GM12878 (cell line): ENCODE measurements around the gene C1QTNF9.

ENCODE experiments used
- CEBPB ChIP-seq, 2 experiments: fragments of 150-350 bp in 1 of 2; IDR thresholded peaks; 2 replicates each; pipeline ENCODE4 v1.6.1; 2012 to 2014; ENCODE audit warnings: low read depth in 2 of 2, low read length in 2 of 2, borderline replicate concordance in 1 of 2, inconsistent platforms in 1 of 2
- EP300 ChIP-seq, 2 experiments: fragments of 150-350 bp in 1 of 2; IDR thresholded peaks; 2 replicates each; pipeline ENCODE4 v1.6.1; 2011 to 2012; ENCODE audit warnings: low read depth in 2 of 2, low read length in 2 of 2, borderline replicate concordance in 1 of 2, improper control_type of control experiment in 1 of 2, inconsistent platforms in 1 of 2; ENCODE audit not compliant: control insufficient read depth in 1 of 2
- IRF4 ChIP-seq: IDR thresholded peaks from 2 replicates; pipeline ENCODE4 v1.6.1; 2011; ENCODE audit warnings: low read depth, low read length
- MEF2A ChIP-seq: IDR thresholded peaks from 2 replicates; pipeline ENCODE4 v1.6.1; 2011; ENCODE audit warnings: low read depth, mild to moderate bottlenecking, low read length, moderate library complexity; ENCODE audit not compliant: insufficient read depth
- MXI1 ChIP-seq: fragments of 150-350 bp; IDR thresholded peaks from 2 replicates; pipeline ENCODE4 v1.6.1; 2011; ENCODE audit warnings: low read depth, mild to moderate bottlenecking, inconsistent platforms, low read length, improper control_type of control experiment
- NFIC ChIP-seq: IDR thresholded peaks from 2 replicates; pipeline ENCODE4 v1.6.1; 2012; ENCODE audit warnings: low read depth, mild to moderate bottlenecking, inconsistent platforms, low read length, moderate library complexity
- POLR2AphosphoS5 ChIP-seq: IDR thresholded peaks from 2 replicates; pipeline ENCODE4 v1.6.1; 2011; ENCODE audit warnings: mild to moderate bottlenecking, low read length, inconsistent platforms
- RAD21 ChIP-seq: IDR thresholded peaks from 2 replicates; pipeline ENCODE4 v1.6.1; 2011; ENCODE audit warnings: mild to moderate bottlenecking, low read depth, low read length, moderate library complexity; ENCODE audit not compliant: insufficient read depth
- ZNF24 ChIP-seq: fragments of 450-650 bp; IDR thresholded peaks from 2 replicates; pipeline ENCODE4 v1.6.1; 2017; ENCODE audit warnings: antibody characterized with exemption, mild to moderate bottlenecking
- TF ChIP-seq, protein P1 (sequence below), 3 experiments: IDR thresholded peaks in 2 of 3; conservative IDR thresholded peaks in 1 of 3; 2 replicates each; pipeline ENCODE4 v1.5.1; 2011; ENCODE audit warnings: low read depth in 3 of 3, low read length in 3 of 3, mild to moderate bottlenecking in 3 of 3, control low read depth in 2 of 3, moderate library complexity in 2 of 3, inconsistent platforms in 1 of 3, mixed read lengths in 1 of 3; ENCODE audit not compliant: control insufficient read depth in 2 of 3, insufficient read depth in 1 of 3; ENCODE audit errors: extremely low read depth in 1 of 3
- TF ChIP-seq, protein P2 (sequence below): fragments of 450-650 bp; IDR thresholded peaks from 2 replicates; pipeline ENCODE4 v1.6.1; 2016; ENCODE audit warnings: mild to moderate bottlenecking, moderate library complexity, borderline replicate concordance
- TF ChIP-seq, protein P3 (sequence below): fragments of 450-650 bp; IDR thresholded peaks from 2 replicates; pipeline ENCODE4 v1.6.1; 2017; ENCODE audit warnings: antibody characterized with exemption, mild to moderate bottlenecking, moderate library complexity
- TF ChIP-seq, protein P4 (sequence below): IDR thresholded peaks from 2 replicates; pipeline ENCODE4 v1.6.1; 2012; ENCODE audit warnings: low read depth, low read length, improper control_type of control experiment

DNA sequence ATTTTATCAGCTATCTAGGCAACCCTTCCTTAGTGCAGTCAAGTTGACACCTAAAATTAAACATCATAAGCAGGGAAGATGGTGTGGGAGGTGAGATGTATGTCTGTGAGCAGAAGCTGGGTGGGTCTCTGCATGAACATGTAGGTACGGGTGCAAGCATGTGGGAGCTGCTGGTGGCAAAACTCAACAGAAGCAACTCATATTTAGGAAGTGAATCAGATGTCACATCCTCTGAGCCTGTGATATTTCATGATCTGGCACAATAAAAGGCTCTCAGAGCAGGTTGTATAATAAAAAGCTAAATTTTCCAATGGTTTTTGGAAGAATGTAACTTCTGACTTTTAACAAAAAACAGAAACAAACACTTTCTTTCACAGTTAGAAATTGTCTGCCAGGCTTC, 44.4 kb downstream of the C1QTNF9 start:
- TF ChIP-seq, protein P1, sequence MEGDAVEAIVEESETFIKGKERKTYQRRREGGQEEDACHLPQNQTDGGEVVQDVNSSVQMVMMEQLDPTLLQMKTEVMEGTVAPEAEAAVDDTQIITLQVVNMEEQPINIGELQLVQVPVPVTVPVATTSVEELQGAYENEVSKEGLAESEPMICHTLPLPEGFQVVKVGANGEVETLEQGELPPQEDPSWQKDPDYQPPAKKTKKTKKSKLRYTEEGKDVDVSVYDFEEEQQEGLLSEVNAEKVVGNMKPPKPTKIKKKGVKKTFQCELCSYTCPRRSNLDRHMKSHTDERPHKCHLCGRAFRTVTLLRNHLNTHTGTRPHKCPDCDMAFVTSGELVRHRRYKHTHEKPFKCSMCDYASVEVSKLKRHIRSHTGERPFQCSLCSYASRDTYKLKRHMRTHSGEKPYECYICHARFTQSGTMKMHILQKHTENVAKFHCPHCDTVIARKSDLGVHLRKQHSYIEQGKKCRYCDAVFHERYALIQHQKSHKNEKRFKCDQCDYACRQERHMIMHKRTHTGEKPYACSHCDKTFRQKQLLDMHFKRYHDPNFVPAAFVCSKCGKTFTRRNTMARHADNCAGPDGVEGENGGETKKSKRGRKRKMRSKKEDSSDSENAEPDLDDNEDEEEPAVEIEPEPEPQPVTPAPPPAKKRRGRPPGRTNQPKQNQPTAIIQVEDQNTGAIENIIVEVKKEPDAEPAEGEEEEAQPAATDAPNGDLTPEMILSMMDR (IDR thresholded peaks at IDR 0.05 in 2 of 3, conservative IDR thresholded peaks at IDR 0.05 in 1 of 3; ENCODE audit: control insufficient read depth in 2 of 3, extremely low read depth in 1 of 3, insufficient read depth in 1 of 3, low read depth in 3 of 3, low read length in 3 of 3), result no peak
- TF ChIP-seq, protein P2, sequence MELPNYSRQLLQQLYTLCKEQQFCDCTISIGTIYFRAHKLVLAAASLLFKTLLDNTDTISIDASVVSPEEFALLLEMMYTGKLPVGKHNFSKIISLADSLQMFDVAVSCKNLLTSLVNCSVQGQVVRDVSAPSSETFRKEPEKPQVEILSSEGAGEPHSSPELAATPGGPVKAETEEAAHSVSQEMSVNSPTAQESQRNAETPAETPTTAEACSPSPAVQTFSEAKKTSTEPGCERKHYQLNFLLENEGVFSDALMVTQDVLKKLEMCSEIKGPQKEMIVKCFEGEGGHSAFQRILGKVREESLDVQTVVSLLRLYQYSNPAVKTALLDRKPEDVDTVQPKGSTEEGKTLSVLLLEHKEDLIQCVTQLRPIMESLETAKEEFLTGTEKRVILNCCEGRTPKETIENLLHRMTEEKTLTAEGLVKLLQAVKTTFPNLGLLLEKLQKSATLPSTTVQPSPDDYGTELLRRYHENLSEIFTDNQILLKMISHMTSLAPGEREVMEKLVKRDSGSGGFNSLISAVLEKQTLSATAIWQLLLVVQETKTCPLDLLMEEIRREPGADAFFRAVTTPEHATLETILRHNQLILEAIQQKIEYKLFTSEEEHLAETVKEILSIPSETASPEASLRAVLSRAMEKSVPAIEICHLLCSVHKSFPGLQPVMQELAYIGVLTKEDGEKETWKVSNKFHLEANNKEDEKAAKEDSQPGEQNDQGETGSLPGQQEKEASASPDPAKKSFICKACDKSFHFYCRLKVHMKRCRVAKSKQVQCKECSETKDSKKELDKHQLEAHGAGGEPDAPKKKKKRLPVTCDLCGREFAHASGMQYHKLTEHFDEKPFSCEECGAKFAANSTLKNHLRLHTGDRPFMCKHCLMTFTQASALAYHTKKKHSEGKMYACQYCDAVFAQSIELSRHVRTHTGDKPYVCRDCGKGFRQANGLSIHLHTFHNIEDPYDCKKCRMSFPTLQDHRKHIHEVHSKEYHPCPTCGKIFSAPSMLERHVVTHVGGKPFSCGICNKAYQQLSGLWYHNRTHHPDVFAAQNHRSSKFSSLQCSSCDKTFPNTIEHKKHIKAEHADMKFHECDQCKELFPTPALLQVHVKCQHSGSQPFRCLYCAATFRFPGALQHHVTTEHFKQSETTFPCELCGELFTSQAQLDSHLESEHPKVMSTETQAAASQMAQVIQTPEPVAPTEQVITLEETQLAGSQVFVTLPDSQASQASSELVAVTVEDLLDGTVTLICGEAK, result no peak
- TF ChIP-seq, protein P3, sequence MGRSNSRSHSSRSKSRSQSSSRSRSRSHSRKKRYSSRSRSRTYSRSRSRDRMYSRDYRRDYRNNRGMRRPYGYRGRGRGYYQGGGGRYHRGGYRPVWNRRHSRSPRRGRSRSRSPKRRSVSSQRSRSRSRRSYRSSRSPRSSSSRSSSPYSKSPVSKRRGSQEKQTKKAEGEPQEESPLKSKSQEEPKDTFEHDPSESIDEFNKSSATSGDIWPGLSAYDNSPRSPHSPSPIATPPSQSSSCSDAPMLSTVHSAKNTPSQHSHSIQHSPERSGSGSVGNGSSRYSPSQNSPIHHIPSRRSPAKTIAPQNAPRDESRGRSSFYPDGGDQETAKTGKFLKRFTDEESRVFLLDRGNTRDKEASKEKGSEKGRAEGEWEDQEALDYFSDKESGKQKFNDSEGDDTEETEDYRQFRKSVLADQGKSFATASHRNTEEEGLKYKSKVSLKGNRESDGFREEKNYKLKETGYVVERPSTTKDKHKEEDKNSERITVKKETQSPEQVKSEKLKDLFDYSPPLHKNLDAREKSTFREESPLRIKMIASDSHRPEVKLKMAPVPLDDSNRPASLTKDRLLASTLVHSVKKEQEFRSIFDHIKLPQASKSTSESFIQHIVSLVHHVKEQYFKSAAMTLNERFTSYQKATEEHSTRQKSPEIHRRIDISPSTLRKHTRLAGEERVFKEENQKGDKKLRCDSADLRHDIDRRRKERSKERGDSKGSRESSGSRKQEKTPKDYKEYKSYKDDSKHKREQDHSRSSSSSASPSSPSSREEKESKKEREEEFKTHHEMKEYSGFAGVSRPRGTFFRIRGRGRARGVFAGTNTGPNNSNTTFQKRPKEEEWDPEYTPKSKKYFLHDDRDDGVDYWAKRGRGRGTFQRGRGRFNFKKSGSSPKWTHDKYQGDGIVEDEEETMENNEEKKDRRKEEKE, result no peak
- TF ChIP-seq POLR2AphosphoS5 (no peak), MEF2A (no peak), ZNF24 (no peak), EP300 (IDR thresholded peaks at IDR 0.05; ENCODE audit: borderline replicate concordance in 1 of 2, control insufficient read depth in 1 of 2, low read depth in 2 of 2, low read length in 2 of 2) (no peak), CEBPB (IDR thresholded peaks at IDR 0.05; ENCODE audit: borderline replicate concordance in 1 of 2, low read depth in 2 of 2, low read length in 2 of 2) (no peak), IRF4 (no peak), MXI1 (no peak), RAD21 (no peak), NFIC (no peak)
- TF ChIP-seq, protein P4, sequence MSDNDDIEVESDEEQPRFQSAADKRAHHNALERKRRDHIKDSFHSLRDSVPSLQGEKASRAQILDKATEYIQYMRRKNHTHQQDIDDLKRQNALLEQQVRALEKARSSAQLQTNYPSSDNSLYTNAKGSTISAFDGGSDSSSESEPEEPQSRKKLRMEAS, result no peak
